Heart left ventricle (tissue), 16 donors: ENCODE results near the gene TMBIM6. TPM values are rescaled to one million over a fixed set of nuclear protein-coding genes. Genes with fewer than 3 reads are reported as not detected.

Experiments
- ATAC-seq, 4 donors: fragments of 200-7000 bp; cut with Tn5 transposase; one replicate each; pipeline ENCODE4 v1.9.1; 2020 to 2022; ENCODE audit warnings: moderate library complexity in 4 of 4, mild to moderate bottlenecking in 3 of 4, moderate number of reproducible peaks in 1 of 4
- DNase-seq, 5 donors: peaks; one replicate each; pipeline ENCODE4 v3.0.0-alpha.2; 2020
- H3K27ac ChIP-seq, 12 donors: fragments of 200-600 bp; sonication (generic) in 4 of 12; one replicate each; pipeline versions ENCODE4 v1.5.0 to v1.8.0; 2016 to 2022; ENCODE audit warnings: mild to moderate bottlenecking in 2 of 12
- H3K27me3 ChIP-seq, 9 donors: fragments of 200-600 bp; sonication (generic) in 2 of 9; one replicate each; pipeline versions ENCODE4 v1.5.1 to v1.8.0; 2016 to 2022; ENCODE audit warnings: mild to moderate bottlenecking in 3 of 9
- H3K36me3 ChIP-seq, 9 donors: fragments of 200-600 bp; sonication (generic) in 2 of 9; one replicate each; pipeline versions ENCODE4 v1.5.0 to v1.8.0; 2018 to 2022; ENCODE audit warnings: mild to moderate bottlenecking in 2 of 9
- H3K4me1 ChIP-seq, 12 donors: fragments of 200-600 bp; sonication (generic) in 4 of 12; one replicate each; pipeline versions ENCODE4 v1.5.0 to v1.8.0; 2016 to 2022; ENCODE audit warnings: mild to moderate bottlenecking in 3 of 12
- H3K4me3 ChIP-seq, 12 donors: fragments of 200-600 bp; sonication (generic) in 4 of 12; one replicate each; pipeline versions ENCODE4 v1.5.0 to v1.8.0; 2017 to 2022; ENCODE audit warnings: mild to moderate bottlenecking in 9 of 12, moderate library complexity in 4 of 12
- H3K9me3 ChIP-seq, 12 donors: fragments of 200-600 bp; sonication (generic) in 4 of 12; one replicate each; pipeline versions ENCODE4 v1.5.0 to v1.8.0; 2016 to 2022; ENCODE audit warnings: mild to moderate bottlenecking in 1 of 12
- POLR2A ChIP-seq, 2 donors: fragments of 450-650 bp; IDR thresholded peaks; one replicate each; pipeline ENCODE4 v1.6.1; 2017; ENCODE audit warnings: antibody characterized with exemption in 2 of 2, mild to moderate bottlenecking in 2 of 2, moderate library complexity in 2 of 2
- WGBS, 4 donors: extraction: QIAGEN DNeasy Blood & Tissue Kit in 2 of 4; methylation state at CpG; one replicate each; pipeline versions ENCODE4 v1.1.5 to v1.1.7; 2013 to 2018; 5-methylcytosine and 5-hydroxymethylcytosine counted together
- intact Hi-C, 10 donors: fragments of 100-400 bp; cut with DNase I; formaldehyde crosslinking; loops; one replicate each; pipeline versions ENCODE4 v1.11.1 to v1.14.2; 2022
- polyA plus RNA-seq, 2 donors: library from polyadenylated mRNA; stranded (reverse); fragments of 200-250 nt; gene quantifications; one replicate each; pipeline ENCODE4 v1.2.3, GENCODE V29; 2013
- total RNA-seq, 9 donors: library from RNA; depleted of rRNA in 2 of 9; stranded (reverse); fragments of >200 nt in 2 of 9; fragmentation: NEBNext Ultra II Directional in 3 of 9; extraction: Animal tissue kit (Norgen Biotek cat#: 25700) in 3 of 9; gene quantifications; one replicate each; pipeline versions ENCODE4 v1.1.0 to v1.2.4, GENCODE V29; 2016 to 2023
- TF ChIP-seq, protein P1 (sequence below), 12 donors: fragments of 200-600 bp; sonication (generic) in 4 of 12; IDR thresholded peaks; one replicate each; pipeline versions ENCODE4 v1.5.0 to v1.8.0; 2018 to 2022; ENCODE audit warnings: antibody characterized with exemption in 12 of 12, mild to moderate bottlenecking in 5 of 12
- donor health status: ischemic (EF 13 %, LVEDD 7.1; RV severe dilation, severe dysfunction).
- donor health status: healthy with polysubstance abuse.
- donor health status: DM: no; HTN: yes; CAD: no.
- donor health status: DM: no; HTN: no; CAD: no.
- donor health status: ischemic (EF 25% LVEDD 6.9; RV normal size, moderate dysfunction).
- donor health status: ischemic (EF 25% LVEDD 5.7; RV mildly dilated, moderate dysfunction).
- donor health status: healthy.
- donor health status: DM: yes; HTN: yes; CAD: no.
- donor health status: ischemic (EF 35%, LVEDD 5.7; RV mildly dilated, moderate dysfunction).
- donor health status: nonischemic (EF 11% LVEDD 7.7; RV severe dilation, severe dysfunction).
- donor health status: DM: yes; HTN: yes; CAD: no.
- donor health status: PGD.
- donor health status: ischemic (EF 29% LVEDD 5.4; RV normal size, mild dysfunction).
- donor health status: nonischemic (EF 23%, LVEDD 6.1; RV moderate dilation, normal function).

TMBIM6 gene
- total and polyA plus RNA-seq, 11 donors, result 105 to 376 (median 252) TPM

DNA sequence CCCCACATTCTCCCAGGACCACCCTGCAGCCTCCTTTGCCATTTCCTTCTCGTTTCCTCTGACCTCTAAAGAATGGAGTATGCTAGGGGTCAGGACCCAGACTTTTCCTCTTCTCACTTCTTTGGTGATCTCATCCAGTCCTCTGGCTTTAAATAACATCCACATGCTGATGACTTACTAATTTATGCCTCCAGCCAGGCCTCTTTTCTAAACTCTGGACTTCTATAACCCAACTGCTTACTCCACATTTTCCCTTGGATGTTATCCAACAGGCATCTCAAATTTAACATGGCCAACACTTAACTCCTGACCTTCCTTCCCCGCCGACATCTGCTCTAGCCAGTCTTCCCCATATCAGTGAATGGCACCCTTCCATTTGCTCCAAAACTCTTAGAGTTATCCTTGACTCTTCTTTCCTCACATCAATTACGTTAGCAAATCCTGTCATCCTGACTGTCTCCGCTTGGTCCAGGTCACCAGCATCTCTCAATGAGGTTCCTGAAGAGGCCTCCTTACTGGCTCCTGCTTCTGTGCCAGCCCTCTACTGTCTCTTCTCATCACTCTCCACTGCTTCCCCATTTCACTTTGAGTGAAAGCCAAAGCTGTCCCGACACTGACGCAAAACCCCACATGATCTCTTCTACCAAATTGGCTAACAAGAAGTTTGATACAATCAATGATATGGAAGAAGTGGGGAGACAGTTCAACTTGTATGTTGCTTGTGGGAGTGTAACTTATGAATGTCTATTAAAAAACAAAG is 42.7 kb downstream of the TMBIM6 start:
- Histone ChIP-seq H3K36me3 (peaks cover 0 to 6% (median 0%) of the 10 kb centered on the region in 9 donors), H3K27ac (peak overlapping the region in 5 of 12 donors; percentile 11 to 72 (median 19)), H3K9me3 (peaks cover 0 to 10% (median 0%) of the 10 kb centered on the region in 12 donors), H3K27me3 (no peaks in the 10 kb centered on the region), H3K4me3 (no peak overlapping the region), H3K4me1 (peaks cover 0 to 22% (median 14%) of the 10 kb centered on the region in 12 donors)
- DNase-seq, result no peak
- 26 to 38% (median 30%) methylated on average over 7 of the region's 7 CpGs for WGBS, 4 donors
- peak in 3 of 4 donors; percentile 56 to 73 (median 65) for ATAC-seq
- TF ChIP-seq, protein P1, sequence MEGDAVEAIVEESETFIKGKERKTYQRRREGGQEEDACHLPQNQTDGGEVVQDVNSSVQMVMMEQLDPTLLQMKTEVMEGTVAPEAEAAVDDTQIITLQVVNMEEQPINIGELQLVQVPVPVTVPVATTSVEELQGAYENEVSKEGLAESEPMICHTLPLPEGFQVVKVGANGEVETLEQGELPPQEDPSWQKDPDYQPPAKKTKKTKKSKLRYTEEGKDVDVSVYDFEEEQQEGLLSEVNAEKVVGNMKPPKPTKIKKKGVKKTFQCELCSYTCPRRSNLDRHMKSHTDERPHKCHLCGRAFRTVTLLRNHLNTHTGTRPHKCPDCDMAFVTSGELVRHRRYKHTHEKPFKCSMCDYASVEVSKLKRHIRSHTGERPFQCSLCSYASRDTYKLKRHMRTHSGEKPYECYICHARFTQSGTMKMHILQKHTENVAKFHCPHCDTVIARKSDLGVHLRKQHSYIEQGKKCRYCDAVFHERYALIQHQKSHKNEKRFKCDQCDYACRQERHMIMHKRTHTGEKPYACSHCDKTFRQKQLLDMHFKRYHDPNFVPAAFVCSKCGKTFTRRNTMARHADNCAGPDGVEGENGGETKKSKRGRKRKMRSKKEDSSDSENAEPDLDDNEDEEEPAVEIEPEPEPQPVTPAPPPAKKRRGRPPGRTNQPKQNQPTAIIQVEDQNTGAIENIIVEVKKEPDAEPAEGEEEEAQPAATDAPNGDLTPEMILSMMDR (IDR thresholded peaks at IDR 0.05), result no peak
- TF ChIP-seq POLR2A (IDR thresholded peaks at IDR 0.05), result no peak
- intact Hi-C loops, result loop anchor here in 1 of 10 donors (5.0 kb wide), 1 partner anchor 38 kb away; no protein-coding TSS in a partner anchor

- DNase-seq, result no peak
- peak in 2 of 4 donors; percentile 19 to 41 for ATAC-seq
- Histone ChIP-seq H3K9me3 (peaks cover 0 to 10% (median 0%) of the 10 kb centered on the region in 12 donors), H3K4me1 (peaks cover 0 to 22% (median 14%) of the 10 kb centered on the region in 12 donors), H3K36me3 (peaks cover 0 to 13% (median 6%) of the 10 kb centered on the region in 9 donors), H3K27ac (peak overlapping the region in 1 of 12 donors; percentile 72), H3K27me3 (no peaks in the 10 kb centered on the region), H3K4me3 (no peak overlapping the region)
- no peak for TF ChIP-seq POLR2A (IDR thresholded peaks at IDR 0.05)
- TF ChIP-seq, protein P1 (IDR thresholded peaks at IDR 0.05), result no peak
- intact Hi-C loops, result loop anchor here in 1 of 10 donors (5.0 kb wide), 1 partner anchor 37 kb away; no protein-coding TSS in a partner anchor
- 81 to 96% (median 85%) methylated on average over 4 of the region's 4 CpGs for WGBS, 4 donors
These were observed 43.5 kb downstream of the TMBIM6 start for GRCh38 chr12:49784756-49785409.

GRCh38 chr12:49787672-49788071 is 46.3 kb downstream of the TMBIM6 start:
- intact Hi-C loops, result no loop called here
- Histone ChIP-seq H3K36me3 (peaks cover 0 to 37% (median 22%) of the 10 kb centered on the region in 9 donors), H3K4me3 (no peak overlapping the region), H3K4me1 (peaks cover 0 to 22% (median 14%) of the 10 kb centered on the region in 12 donors), H3K9me3 (peaks cover 0 to 10% (median 0%) of the 10 kb centered on the region in 12 donors), H3K27me3 (no peaks in the 10 kb centered on the region), H3K27ac (no peak overlapping the region)
- 95 to 99% (median 96%) methylated on average over 2 of the region's 2 CpGs for WGBS, 4 donors
- no peak for DNase-seq
- no peak for TF ChIP-seq POLR2A (IDR thresholded peaks at IDR 0.05)
- TF ChIP-seq, protein P1 (IDR thresholded peaks at IDR 0.05), result no peak
- ATAC-seq, result no peak

- Histone ChIP-seq H3K4me1 (peaks cover 0 to 2% (median 0%) of the 10 kb centered on the region in 12 donors), H3K36me3 (peaks cover 0 to 56% (median 35%) of the 10 kb centered on the region in 9 donors), H3K27ac (no peak overlapping the region), H3K4me3 (no peak overlapping the region), H3K27me3 (no peaks in the 10 kb centered on the region), H3K9me3 (peaks cover 0 to 10% (median 0%) of the 10 kb centered on the region in 12 donors)
- 76 to 94% (median 80%) methylated on average over 3 of the region's 3 CpGs for WGBS, 4 donors
- ATAC-seq (no peak), DNase-seq (no peak)
- TF ChIP-seq, protein P1 (IDR thresholded peaks at IDR 0.05), result no peak
- no peak for TF ChIP-seq POLR2A (IDR thresholded peaks at IDR 0.05)
- intact Hi-C loops, result loop anchor here in 1 of 10 donors (10.0 kb wide), 1 partner anchor 165 kb away; the partner anchor contains the start of gene AQP2
These were observed 48.6 kb downstream of the TMBIM6 start for GRCh38 chr12:49789992-49790391.
